RPMI7951 (cell line): ENCODE measurements around the gene ZFP69. TPM values are rescaled to one million over a fixed set of nuclear protein-coding genes. Genes with fewer than 3 reads are reported as not detected.

ENCODE experiments used
- DNase-seq: peaks from one replicate; pipeline ENCODE4 v3.0.0-alpha.2; 2012; ENCODE audit warnings: low read depth
- total RNA-seq: library from RNA; depleted of rRNA; stranded (reverse); fragments of >200 nt; shearing (Covaris generic); gene quantifications from 2 replicates; pipeline ENCODE4 v1.2.3, GENCODE V29; 2014; rRNA removed

The ZFP69 gene
- total RNA-seq, 1 experiment from 2014 or later: 4.9 TPM

- DNase-seq: peak; percentile 82
Observed at GRCh38 chr1:40508375-40509341, 31.6 kb downstream of the ZFP69 start, which contains the start of gene EXO5. Gene EXO5 (plus strand): TSS chr1:40508767. CDS start chr1:40514545, 5,778 bp downstream.

GRCh38 chr1:40519517-40519916 is 42.4 kb downstream of the ZFP69 start:
- DNase-seq: no peak

GRCh38 chr1:40530735-40531380 is 53.8 kb downstream of the ZFP69 start:
- peak; percentile 43 for DNase-seq

- peak; percentile 97 for DNase-seq
Observed at GRCh38 chr1:40531381-40532061, 54.4 kb downstream of the ZFP69 start, which contains the start of gene ZNF684. Gene ZNF684 (plus strand): TSS chr1:40531637. CDS start chr1:40533167, 1,530 bp downstream.

- no peak for DNase-seq
Observed at GRCh38 chr1:40532062-40532389, 54.9 kb downstream of the ZFP69 start.

- DNase-seq: peak; percentile 67
Observed at GRCh38 chr1:40532844-40533424, 55.8 kb downstream of the ZFP69 start.

GRCh38 chr1:40534589-40534988 is 57.5 kb downstream of the ZFP69 start:
- no peak for DNase-seq

- DNase-seq: no peak
Observed at GRCh38 chr1:40535732-40536131, 58.6 kb downstream of the ZFP69 start.

- no peak for DNase-seq
Observed at GRCh38 chr1:40539338-40539737, 62.2 kb downstream of the ZFP69 start.

Other genes with a start within 250 kb of the ZFP69 start
- gene TMCO2, start 229.4 kb upstream of the ZFP69 start, total RNA-seq: not detected in 2 replicates
- gene ZMPSTE24, start 219.1 kb upstream of the ZFP69 start, total RNA-seq: 51.7 and 61.9 TPM in 2 replicates
- gene COL9A2, start 160.0 kb upstream of the ZFP69 start, total RNA-seq: 0.12 and 0.68 TPM in 2 replicates
- gene SMAP2, start 103.6 kb upstream of the ZFP69 start, total RNA-seq: 23.6 and 24.4 TPM in 2 replicates
- 2.8 and 3.1 TPM in 2 replicates for gene ZFP69B, start 26.8 kb upstream of the ZFP69 start, total RNA-seq
- 11.5 and 15.3 TPM in 2 replicates for gene EXO5, start 31.5 kb downstream of the ZFP69 start, total RNA-seq
- 7.6 and 9.7 TPM in 2 replicates for gene ZNF684, start 54.3 kb downstream of the ZFP69 start, total RNA-seq
- 0.84 and 2.1 TPM in 2 replicates for gene RIMS3, start 188.4 kb downstream of the ZFP69 start, total RNA-seq
- gene NFYC, start 214.4 kb downstream of the ZFP69 start, total RNA-seq: 26.1 and 42.6 TPM in 2 replicates